GM19240 (cell line): Measurements from ENCODE around the gene EXOC2.

Experiments
- DNase-seq: peaks from one replicate; pipeline ENCODE4 v3.0.0; 2011; ENCODE audit warnings: low spot score; ENCODE audit not compliant: insufficient read length

EXOC2 gene

DNA sequence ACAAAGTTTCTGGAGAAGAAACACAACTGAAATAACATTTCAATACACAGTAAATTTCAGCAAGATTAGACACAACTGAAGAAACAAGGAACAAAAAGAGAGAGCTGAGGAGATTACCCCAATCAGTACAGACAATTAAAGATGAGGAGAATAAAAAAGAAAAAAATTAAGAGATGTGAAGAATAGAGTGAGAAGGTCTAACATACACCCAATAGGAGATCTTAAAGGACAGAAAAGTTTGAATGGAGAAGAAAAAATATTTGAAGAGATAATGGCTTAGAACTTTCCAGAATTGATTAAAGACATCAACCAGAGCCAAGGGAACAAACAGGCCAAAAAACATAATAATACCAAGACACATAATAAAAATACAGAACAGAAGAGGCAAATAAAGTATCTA, 152.4 kb downstream of the EXOC2 start:
- no peak for DNase-seq

DNA sequence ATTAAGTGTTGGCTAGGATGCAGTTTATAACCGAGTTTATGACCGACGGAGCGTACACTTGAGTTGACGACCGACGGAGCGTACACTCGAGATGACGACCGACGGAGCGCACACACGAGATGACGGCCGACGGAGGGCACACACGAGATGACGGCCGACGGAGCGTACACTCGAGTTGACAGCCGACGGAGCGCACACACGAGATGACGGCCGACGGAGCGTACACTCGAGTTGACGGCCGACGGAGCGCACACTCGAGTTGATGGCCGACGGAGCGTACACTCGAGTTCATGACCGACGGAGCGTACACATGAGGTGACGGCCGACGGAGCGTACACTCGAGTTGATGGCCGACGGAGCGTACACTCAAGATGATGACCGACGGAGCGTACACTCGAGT, 155.8 kb downstream of the EXOC2 start:
- no peak for DNase-seq

DNA sequence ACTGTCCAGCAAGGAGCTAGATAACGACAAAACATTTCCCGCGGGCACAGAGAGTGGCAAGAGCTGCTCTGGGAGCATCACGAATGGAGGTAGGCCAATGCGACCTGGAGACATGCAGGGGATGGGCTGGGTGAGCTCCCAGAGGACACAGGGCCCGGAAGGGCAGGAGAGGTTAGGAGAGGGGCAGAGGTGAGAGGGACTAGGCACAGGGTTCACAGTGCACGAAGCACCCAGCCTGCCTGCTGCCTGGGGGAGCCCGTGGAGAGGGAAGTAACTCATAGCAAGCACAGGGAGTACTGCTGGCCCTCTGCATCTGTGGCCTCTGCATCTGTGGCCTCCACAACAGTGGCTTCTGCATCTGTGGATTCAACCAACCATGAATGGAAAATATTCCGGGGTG, 162.5 kb downstream of the EXOC2 start:
- no peak for DNase-seq

DNA sequence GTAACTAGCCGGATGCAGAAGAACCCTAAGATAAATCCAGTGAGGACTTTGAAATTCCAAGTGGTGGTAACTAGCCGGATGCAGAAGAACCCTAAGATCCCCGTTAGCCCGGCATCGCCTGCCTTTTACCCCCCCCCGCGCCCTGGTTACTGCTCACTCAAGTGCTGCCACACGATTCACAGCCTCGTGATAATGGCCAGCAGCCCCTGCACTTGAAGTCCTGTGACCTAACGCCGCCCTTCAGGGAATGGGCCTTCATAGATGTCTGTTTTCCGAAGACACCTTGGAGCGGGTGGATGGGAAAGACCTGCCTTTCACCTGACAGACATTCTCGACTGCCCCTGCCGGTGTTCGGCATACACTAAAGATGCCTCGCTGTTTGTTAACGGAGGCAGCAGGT, 163.9 kb downstream of the EXOC2 start:
- no peak for DNase-seq

DNA sequence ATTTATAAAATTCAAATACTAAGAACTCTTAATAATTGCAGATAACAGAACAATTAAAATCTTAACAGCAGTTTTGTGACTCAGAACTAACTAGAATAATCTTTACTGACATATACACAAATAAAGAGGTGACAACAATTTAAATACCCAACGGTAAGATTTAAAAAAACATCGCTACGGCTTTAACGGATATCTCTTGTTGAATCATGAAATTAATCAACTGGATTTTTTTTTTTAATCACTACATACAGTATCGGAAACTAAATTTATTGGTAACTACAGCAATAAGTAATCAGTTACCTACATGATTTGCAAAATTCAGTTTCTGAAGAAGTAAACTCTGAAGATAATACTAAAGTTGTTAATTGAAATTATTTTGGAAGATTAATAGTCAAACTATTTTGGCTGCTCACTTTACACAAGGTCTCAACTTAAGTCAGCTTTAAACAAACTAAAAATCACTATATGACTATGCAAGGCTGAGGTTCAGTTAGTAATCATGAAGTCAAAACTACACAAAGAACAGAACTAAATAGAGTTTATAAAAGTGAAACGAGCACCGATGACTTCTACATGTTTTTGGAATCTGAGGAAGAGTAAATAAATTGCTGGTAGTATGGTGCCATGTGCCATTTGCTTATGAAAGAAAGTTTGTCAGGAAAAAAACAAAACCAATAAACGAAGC, 164.8 kb downstream of the EXOC2 start:
- no peak for DNase-seq

DNA sequence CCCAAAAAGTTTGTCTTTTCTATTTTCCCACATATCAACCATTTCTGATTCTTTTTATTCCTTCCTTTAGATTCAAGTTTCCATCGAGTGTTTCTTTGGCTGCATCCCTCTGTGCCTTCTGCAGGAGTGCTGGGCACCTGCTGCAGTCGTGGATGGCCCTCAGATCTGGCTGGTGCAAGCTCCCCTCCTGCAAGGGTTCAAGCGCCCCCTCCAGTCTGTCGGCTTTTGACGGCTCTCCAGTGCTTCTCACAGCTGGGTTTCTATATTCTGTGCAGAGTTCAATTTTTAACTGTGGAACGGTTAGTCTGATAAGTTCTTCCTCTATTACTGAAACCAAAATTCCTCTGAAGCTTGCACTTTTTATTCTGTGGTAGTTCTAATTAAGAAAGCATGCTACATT, 168.1 kb downstream of the EXOC2 start:
- no peak for DNase-seq

DNA sequence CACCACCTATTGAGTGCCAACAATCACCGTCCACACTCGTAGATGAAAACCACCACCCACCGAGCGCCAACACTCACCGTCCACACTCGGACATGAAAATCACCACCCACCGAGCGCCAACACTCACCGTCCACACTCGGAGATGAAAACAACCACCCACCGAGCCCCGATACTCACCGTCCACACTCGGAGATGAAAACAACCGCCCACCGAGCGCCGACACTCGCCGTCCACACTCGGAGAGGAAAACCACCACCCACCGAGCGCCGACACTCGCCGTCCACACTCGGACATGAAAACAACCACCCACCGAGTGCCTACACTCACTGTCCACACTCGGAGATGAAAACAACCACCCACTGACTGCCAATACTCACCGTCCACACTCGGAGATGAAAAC, 172.1 kb downstream of the EXOC2 start:
- DNase-seq, result no peak

DNA sequence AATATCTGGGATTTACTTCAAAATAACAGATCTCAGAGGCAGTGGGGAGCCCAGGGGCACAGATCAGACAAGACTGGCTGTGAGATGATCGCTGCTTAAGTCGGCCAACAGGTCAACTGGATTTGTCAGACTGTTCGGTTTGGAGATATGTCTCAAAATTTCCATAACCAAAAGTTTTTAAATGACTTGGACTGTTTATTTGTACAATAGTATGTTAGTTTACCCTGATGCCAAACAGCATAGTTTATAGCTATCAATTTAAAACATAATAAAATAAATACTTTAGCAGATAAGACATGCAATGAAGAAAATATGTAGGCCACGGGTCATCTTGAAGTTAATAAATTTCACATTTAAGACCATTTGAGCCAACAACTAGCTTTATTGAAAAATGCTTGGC, 174.7 kb downstream of the EXOC2 start:
- no peak for DNase-seq

DNA sequence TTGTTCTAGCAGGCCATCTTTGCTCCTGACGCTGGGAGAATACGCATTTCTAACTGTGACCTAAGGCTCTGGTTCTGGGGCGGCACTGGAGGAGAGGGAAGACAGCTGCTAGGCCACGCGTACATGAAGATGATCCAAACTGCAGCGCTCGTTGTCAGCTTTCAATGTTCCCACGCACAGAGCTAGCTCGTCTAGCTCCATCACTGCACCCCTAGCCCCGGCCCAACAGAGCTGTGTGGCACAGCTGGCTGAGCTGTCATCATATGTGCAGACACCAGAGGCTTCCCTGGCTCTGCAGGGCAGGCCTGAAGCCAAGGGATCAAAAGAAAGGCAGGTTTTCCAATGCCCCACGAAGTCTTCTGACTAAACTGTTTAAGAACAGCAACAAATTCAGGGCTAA, 176.7 kb downstream of the EXOC2 start:
- no peak for DNase-seq

DNA sequence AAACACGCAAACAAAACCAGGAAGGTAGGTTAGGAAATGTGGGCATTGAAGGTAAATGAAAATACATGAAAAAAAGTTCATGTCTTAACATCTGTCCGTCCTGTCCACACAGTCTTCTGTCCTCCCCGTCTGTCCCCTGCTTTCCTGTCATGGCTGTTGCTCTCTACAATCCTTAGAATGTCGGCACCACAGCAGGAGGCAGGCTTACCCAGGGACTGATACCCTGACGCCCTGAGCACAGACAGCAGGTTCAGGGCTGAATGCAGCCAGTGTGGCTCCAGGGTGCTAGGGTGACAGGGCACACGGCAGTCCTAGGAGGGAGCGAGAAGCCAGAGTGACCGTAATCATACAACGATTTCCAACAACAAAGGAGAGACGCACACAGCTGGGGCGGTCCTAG, 177.7 kb downstream of the EXOC2 start:
- no peak for DNase-seq

DNA sequence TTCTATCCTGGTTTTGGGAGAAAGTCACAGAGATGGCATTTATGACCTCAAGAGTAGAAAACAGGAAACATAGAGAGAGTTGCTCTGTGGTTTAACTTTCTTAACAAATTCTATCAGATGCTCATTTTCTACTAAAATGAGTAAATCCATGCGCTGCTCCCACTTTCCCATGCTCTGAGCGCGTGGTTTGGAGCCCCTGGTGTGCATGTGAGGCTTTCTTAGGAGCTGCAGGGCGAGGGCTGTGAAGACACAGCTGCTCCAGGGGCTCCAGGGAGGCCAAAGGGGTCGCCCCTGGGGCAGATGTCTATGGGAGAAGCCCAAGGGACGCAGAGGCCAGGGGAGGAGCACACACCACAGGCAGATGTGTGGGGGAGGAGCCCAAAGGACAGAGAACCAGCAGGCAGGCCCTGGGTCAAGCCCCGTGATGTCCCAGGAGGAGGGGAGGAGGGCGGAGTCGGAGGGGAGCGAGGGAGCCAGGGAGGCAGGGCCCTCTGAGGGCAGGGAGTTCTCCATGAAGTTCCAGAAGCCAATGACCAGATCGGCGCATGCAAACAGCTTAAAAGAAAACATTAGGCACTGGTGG, 178.5 kb downstream of the EXOC2 start:
- no peak for DNase-seq

DNA sequence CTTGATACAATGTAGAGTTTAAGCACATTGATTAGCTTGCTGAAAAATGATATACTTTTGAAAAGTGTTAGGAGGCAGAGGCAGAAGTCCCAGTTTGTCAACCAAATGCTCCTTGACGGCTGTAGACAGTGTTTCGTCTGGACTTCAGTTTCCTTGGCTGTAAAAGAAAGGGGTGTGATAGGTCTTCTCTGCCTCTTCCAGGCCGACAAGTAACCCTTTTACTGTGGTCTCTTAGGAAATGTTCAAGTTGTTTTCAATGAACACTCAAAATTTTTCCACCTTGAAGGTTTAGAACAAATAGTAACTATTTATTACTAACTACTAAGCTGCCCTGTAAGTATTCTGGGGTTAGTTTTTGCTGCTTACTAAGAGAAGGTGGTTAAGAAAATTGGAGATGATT, 179.0 kb downstream of the EXOC2 start:
- no peak for DNase-seq

DNA sequence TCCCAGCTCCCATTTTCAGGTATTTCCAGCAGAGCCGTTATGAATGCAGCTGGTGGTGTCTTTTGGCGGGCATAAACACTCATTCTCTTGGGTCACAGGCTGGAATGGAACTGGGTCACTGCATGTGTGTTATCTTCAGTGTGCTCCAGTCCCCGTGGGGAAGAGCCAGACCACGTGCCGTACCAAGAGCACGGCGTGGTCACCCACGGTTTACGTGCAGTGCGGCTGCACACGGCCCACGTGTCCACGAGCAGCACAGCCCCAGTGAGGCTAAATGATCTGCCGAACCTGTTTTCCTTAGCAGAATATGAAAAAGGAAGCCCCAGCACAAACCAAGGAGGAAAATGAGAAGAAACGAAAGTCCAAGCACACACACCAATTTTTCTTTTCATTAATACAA, 179.9 kb downstream of the EXOC2 start:
- DNase-seq, result no peak

DNA sequence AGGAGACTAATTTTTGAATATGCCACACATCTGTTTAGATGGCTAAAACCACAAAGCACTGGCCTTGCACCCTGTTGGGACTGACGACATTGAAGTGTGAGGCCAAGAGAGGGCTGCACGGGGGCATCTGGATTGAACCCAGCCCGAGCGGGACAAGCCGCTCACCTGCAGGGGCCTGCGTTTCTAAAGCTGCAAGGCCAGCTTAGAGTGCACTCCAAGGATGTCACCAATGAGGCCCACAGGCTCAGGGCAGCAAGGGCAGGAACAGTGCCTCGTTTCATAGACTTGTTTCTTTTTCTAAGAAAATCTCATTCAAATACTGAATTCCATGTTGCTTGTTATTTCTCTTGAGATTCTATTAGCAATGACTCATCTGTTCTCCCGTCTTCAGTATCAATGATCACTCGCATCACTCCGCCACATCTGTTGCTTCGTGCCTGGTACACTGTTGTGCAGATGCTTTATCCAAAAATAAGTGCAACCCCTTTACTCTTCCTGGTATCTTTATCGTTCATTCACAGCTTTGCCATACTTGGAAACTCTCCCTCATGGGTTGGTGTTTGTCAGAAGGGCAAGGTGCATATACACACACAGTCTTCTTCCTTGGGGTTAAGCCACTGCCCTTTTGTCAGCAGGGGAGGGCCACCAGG, 181.3 kb downstream of the EXOC2 start:
- no peak for DNase-seq

DNA sequence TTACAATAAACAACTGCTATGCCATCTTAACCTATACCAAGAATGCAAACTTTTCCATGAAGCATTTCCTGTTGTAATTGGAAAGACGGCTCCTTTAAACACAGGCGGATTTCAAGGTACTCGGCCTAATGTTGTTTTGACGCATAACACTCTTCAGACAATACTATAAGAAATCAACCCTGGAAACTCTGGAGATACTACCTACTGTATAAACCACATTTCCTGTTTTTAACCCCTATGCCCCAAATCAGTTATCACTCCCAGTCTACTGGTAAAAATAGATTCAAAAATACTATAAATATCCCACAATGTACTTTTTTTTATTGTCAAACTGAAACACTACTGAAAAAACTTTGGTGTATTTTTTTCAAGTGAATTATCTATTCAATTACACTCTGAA, 183.3 kb downstream of the EXOC2 start:
- DNase-seq, result no peak

DNA sequence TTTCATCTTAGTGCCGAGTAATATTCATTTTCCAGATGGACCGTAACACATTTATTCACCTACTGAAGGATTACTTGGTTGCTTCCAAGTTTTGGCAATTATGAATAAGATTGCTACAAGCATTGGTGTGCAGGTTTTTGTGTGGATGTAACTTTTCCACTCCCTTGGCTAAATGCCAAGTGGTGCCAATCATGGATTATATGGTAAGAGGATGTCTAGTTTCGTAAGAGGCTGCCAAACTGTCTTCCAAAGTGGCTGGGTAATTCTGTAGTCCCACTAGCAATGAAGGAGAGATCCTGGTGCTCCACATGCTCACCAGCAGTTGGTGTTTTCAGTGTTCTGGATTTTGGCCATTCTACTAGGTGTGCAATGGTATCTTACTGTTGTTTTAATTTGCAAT, 184.3 kb downstream of the EXOC2 start:
- DNase-seq, result no peak

DNA sequence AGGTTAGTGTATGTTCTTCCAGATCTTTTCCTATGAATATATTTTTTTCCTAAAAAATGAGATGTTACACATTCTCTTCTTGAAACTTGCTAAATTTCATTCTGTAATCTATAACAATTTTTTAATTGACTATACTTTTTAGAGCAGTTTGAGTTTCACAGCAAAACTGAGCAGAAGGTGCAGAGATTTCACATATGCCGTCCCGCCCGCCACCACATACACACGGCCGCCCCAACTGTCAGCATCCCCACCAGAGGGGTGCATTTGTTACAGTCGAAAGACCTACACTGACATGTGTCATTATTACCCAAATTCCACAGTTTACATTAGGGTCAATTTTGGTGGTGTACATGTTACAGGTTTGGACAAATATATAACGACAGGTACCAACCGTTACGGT, 184.9 kb downstream of the EXOC2 start:
- no peak for DNase-seq

DNA sequence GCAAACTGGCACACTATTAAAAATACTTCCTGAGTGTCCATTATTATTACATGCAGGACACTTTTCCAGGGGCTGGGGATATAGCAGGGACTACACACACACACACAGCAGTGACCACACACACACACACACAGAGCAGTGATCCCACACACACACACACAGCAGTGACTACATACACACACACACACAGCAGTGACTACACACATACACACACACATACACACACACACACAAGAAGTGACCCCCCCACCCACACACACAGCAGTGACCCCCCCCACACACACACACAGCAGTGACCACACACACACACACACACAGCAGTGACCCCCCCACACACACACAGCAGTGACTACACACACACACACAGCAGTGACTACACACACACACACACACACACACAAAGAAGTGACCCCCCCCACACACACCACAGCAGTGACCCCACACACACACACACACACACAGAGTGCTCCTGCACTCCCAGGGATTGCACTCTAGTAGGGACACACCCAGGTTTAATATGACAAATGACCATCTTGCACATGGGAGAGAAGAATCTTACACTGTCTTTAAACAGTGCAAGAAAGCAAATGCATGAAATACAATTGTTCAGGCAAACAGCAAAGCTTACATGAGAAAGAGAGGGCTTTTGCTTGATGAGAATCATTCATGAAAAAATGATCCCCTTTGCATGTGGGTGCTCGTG, 185.9 kb downstream of the EXOC2 start:
- DNase-seq, result no peak

DNA sequence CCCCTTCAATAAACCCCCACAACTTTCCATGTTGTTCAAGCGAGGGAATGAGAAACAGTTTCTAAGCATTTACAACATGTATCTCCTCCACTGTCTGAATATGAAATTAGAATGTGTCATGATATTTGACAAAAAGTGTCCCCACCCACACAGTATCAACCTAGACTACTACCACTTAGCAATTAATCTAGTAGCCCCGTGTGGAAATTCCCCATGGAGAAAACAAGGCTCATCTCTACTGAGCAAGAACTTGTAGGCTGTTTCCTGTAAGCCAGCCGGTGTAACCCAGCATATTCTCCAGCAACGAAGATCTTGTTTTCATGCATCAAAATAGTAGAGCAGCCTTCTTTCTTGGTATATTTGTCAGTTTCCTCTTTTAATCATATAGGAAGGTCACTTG, 186.4 kb downstream of the EXOC2 start:
- no peak for DNase-seq

DNA sequence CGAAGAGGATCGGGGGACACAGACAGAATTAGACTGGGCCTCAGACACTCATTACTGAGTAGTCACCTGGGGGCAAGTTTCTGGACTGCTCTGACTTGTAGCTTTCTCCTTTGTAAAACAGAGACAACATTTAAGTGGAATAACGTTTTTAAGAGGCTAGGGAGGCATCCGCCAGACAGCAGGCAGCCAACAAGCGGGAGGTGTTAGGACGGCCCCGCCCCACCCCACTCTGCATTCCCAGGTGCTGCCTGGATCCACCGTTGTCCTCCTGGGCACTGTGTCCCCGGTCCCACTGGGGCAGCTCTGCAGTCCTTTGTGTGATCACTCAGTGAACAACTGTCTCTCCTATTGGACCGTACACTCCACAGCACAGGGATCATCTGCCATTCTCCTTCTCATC, 187.6 kb downstream of the EXOC2 start:
- DNase-seq, result no peak

DNA sequence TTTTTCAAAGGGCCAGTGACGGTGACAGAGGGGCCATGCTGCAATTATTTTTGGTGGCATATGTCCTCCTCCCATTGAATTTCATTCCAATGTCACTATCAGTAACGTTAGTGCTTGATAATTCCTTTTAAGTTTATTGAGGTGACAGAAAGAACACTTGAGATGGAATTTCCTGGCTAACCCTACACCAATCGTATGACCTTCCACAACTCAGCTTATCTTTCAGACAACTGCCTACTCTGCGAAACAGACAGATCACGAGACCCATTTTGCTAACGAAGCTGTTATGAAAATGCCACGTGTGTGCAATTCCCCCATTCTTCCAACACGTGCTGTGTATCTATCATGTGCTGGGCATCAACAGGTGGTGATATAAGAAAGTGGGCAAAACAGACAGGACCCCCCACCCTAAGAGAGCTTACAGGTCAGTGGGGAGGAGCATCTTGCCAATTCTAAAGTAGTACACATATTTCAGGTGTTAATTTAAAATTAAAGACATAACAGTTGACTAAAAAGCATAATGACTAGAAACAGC, 188.4 kb downstream of the EXOC2 start:
- no peak for DNase-seq

DNA sequence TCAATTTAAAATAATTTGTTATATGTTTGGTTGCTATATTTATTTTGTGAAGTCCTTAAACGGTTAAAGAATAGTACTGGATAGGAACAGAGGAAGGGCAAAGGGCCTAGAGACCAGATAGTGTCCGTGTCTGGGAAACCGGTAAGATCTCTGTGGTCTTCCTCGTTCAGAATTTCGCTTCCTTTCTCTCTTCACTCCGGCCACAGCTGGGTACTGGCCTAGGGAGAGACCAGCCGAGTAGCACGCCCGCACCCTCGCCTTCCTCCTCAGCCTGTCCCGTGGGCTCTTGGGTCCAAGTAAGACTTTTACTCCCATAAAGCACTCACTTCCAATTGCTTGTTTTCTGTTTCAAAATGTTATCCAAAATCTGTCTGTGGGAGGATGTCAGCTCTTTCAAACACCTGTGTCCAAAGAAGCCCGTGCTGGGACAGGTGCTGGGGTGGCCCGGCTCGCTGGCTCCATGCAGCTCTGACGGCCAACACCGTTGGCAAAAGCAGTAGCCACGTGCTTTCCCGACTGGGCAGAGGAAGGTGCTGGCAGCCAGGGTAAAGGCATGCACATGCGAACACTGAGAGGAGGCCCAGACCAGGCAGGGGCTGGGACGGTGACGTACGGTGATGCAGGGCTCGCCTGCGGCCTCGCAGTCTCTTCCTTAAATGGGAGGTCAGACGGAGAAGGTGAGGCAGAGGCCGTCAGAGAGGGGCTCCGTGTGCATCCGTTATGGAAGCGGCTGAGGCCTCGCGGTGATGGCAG, 189.2 kb downstream of the EXOC2 start:
- DNase-seq, result no peak
